Uterus (tissue), 2 donors: Measurements from ENCODE around the gene IFRD1.

ENCODE experiments used
- POLR2A ChIP-seq, 2 donors: fragments of 450-650 bp; IDR thresholded peaks; one replicate each; pipeline ENCODE4 v1.6.1; 2016; ENCODE audit warnings: antibody characterized with exemption in 2 of 2, mild to moderate bottlenecking in 1 of 2, moderate library complexity in 1 of 2
- TF ChIP-seq, protein P1 (sequence below), 4 experiments: fragments of 200-600 bp in 2 of 4; fragments of 450-650 bp in 2 of 4; sonication (generic) in 2 of 4; IDR thresholded peaks; one replicate each; pipeline ENCODE4 v1.5.1; 2016 to 2019; ENCODE audit warnings: antibody characterized with exemption in 4 of 4, mild to moderate bottlenecking in 2 of 4, moderate library complexity in 1 of 4

DNA sequence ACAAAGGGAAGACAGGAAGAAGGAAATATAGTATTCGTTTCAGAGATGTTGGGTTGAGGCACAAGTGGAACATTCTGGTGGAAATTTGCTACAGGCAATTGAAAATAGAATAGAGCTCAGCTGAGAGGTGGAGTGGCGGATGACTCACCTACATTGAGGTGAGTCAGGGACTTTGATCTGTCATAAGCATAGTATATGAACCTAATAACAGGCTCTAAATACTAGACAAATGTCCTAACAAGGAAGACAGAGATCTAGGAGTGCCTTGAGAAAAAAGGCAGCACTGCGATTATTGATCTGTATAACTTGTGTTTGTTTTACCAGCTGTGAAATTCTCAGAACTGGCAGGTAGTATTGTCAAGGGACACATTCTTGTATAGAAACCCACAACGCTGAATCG, 907 bp upstream of the IFRD1 start:
- TF ChIP-seq, protein P1, sequence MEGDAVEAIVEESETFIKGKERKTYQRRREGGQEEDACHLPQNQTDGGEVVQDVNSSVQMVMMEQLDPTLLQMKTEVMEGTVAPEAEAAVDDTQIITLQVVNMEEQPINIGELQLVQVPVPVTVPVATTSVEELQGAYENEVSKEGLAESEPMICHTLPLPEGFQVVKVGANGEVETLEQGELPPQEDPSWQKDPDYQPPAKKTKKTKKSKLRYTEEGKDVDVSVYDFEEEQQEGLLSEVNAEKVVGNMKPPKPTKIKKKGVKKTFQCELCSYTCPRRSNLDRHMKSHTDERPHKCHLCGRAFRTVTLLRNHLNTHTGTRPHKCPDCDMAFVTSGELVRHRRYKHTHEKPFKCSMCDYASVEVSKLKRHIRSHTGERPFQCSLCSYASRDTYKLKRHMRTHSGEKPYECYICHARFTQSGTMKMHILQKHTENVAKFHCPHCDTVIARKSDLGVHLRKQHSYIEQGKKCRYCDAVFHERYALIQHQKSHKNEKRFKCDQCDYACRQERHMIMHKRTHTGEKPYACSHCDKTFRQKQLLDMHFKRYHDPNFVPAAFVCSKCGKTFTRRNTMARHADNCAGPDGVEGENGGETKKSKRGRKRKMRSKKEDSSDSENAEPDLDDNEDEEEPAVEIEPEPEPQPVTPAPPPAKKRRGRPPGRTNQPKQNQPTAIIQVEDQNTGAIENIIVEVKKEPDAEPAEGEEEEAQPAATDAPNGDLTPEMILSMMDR (IDR thresholded peaks at IDR 0.05) = no peak
- no peak for TF ChIP-seq POLR2A (IDR thresholded peaks at IDR 0.05)
